Vein endothelial cell (primary cell): Measurements from ENCODE around the gene LAMB3. TPM values are rescaled to one million over a fixed set of nuclear protein-coding genes. Genes with fewer than 3 reads are reported as not detected.

Experiments used
- total RNA-seq: library from RNA; depleted of rRNA; stranded (reverse); fragments of >200 nt; gene quantifications from 2 replicates; pipeline ENCODE4 v1.2.3, GENCODE V29; 2012

The LAMB3 gene
- 3.8 and 7.8 TPM in 2 replicates for total RNA-seq

DNA sequence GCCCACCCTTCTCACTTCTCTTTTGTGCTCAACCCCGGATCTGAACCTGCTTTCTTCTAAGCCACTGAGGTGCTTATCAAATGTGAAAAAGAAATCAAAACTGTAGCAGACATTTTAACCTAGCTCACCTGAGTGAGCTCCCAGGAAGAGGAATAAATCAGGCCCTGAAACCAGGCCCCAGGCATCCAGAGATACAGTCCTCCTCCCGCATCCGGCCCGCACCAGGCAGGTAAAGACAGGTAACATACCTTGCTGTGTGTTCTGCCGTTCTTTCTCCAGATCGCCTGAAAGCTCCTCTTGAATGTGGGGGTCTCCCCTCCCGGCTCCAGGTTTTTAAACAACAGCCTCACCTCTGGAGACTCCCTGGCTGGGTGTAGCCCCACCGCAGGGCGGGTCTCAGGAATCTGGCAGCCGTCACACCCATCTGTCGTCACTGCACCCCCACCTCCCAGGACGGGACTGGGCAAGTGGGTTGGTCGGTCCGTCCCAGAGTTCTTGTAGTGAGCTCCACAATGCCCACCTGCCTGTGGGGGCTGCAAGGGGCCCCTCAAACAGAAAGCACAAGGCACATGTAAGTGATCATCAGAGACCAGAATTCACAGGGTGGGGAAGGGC lies at the start of gene LAMB3:
TSS of gene LAMB3 (minus strand) at position 305 of the 615 bp plus-strand sequence. CDS start 1,481 bp downstream, outside the sequence.

DNA sequence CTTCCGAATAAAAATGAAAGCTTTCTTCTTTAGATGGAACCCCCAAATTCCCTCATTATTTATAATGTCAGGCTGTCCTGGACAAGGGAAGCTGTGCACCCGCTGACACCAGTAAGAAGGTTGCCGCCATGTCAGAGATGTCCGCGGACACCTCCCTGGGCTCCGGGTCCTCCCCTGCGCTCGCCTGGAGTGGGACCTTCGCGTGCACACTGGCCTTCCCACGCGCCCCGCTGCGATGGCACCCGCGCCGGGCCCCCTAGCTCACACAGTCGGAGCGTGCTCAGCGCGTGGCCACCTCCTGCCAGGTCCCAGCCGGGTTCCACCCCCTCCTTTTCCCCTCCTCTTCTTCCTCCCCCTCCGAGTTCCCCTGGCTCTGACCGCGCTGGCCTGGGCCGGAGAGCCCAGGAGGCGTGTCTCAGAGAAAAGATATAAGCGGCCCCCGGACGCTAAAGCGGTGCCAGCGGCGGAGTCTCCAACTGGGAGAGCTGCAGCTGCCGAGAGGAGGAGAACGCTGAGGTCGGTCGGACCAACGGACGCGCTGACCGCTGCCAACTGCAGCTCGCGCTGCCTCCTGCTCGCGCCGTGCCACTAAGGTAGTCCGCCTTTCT lies 22.8 kb upstream of the LAMB3 start, which contains the start of gene G0S2:
TSS of gene G0S2 (plus strand) at position 456 of the 608 bp plus-strand sequence. CDS start 273 bp downstream, outside the sequence.

DNA sequence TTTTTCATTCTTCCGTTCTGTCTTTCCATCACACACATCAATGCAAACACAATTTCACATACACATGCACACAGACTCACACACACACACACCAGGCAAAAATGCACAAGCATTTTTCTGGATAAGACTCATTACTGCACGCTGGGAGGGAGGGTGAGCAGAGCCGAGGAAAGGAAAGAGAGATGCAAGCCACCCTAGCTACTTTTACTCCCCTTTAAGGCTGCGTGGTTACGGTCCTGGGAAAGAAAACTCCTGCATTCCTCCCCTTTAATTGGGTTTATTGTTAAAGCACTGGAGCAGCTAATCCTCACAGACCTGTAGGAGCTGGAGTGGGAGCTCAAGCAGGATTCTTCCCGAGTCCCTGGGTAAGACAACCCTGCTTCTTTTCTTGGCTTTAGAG lies 68.8 kb downstream of the LAMB3 start, which contains the start of gene CAMK1G:
TSS of gene CAMK1G (plus strand) at position 307 of the 400 bp plus-strand sequence. CDS start 11,270 bp downstream, outside the sequence.

Other genes starting within 250 kb of the LAMB3 start
- gene CAMK1G, start 68.7 kb downstream of the LAMB3 start, total RNA-seq = not detected in 2 replicates
- gene G0S2, start 23.0 kb upstream of the LAMB3 start, total RNA-seq = 0.57 and 4.6 TPM in 2 replicates
- not detected in 2 replicates for gene HSD11B1, start 52.4 kb upstream of the LAMB3 start, total RNA-seq
- gene TRAF3IP3, start 103.6 kb upstream of the LAMB3 start, total RNA-seq = not detected in 2 replicates
- 3.0 and 3.3 TPM in 2 replicates for gene C1orf74, start 132.1 kb upstream of the LAMB3 start, total RNA-seq
- 2.9 and 8.8 TPM in 2 replicates for gene IRF6, start 153.7 kb upstream of the LAMB3 start, total RNA-seq
- 13.1 and 14.5 TPM in 2 replicates for gene UTP25, start 175.5 kb upstream of the LAMB3 start, total RNA-seq